Esophagus muscularis mucosa (tissue), 4 donors: Measurements from ENCODE around the gene LCN15. TPM values are rescaled to one million over a fixed set of nuclear protein-coding genes. Genes with fewer than 3 reads are reported as not detected.

Source experiments
- DNase-seq: peaks from one replicate; pipeline ENCODE4 v3.0.0-alpha.2; 2017; ENCODE audit errors: extremely low spot score
- H3K27ac ChIP-seq, 4 donors: fragments of 200-600 bp; sonication (generic); replicated peaks in 1 of 4; 1 replicate in 3 of 4; 2 replicates in 1 of 4; pipeline ENCODE4 v1.5.1; 2016 to 2019; ENCODE audit warnings: mild to moderate bottlenecking in 1 of 4
- H3K27me3 ChIP-seq, 4 donors: fragments of 200-600 bp; sonication (generic); one replicate each; pipeline versions ENCODE4 v1.5.1 to v1.6.0; 2016 to 2019
- H3K36me3 ChIP-seq, 4 donors: fragments of 200-600 bp; sonication (generic); one replicate each; pipeline ENCODE4 v1.5.1; 2016 to 2019
- H3K4me1 ChIP-seq, 4 donors: fragments of 200-600 bp; sonication (generic); one replicate each; pipeline ENCODE4 v1.5.1; 2016 to 2019
- H3K4me3 ChIP-seq, 4 donors: fragments of 200-600 bp; sonication (generic); 1 replicate in 2 of 4; 2 replicates in 2 of 4; pipeline ENCODE4 v1.5.1; 2016 to 2019; ENCODE audit warnings: mild to moderate bottlenecking in 4 of 4, moderate library complexity in 1 of 4
- H3K9me3 ChIP-seq, 4 donors: fragments of 200-600 bp; sonication (generic); 1 replicate in 3 of 4; 2 replicates in 1 of 4; pipeline ENCODE4 v1.5.1; 2016 to 2019
- EP300 ChIP-seq: sonication (generic); formaldehyde crosslinking; IDR thresholded peaks from one replicate; pipeline ENCODE4 v1.6.1; 2017; ENCODE audit warnings: antibody characterized with exemption
- POLR2A ChIP-seq: fragments of 450-650 bp; IDR thresholded peaks from one replicate; pipeline ENCODE4 v1.6.1; 2017; ENCODE audit warnings: antibody characterized with exemption, moderate library complexity, mild to moderate bottlenecking, low read depth
- POLR2AphosphoS5 ChIP-seq, 2 donors: sonication (generic); formaldehyde crosslinking; IDR thresholded peaks; one replicate each; pipeline ENCODE4 v1.6.1; 2017; ENCODE audit warnings: antibody characterized with exemption in 2 of 2
- WGBS: methylation state at CpG from one replicate; pipeline ENCODE4 v1.1.5; 2018; 5-methylcytosine and 5-hydroxymethylcytosine counted together
- intact Hi-C: fragments of 100-400 bp; cut with DNase I; formaldehyde crosslinking; loops from one replicate; pipeline ENCODE4 v1.15.1; 2023
- total RNA-seq, 4 donors: library from RNA; depleted of rRNA; stranded (reverse); fragments of >200 nt; gene quantifications; one replicate each; pipeline versions ENCODE4 v1.1.0 to v1.2.1, GENCODE V29; 2016
- TF ChIP-seq, protein P1 (sequence below), 3 experiments: fragments of 200-600 bp in 2 of 3; fragments of 450-650 bp in 1 of 3; sonication (generic) in 2 of 3; IDR thresholded peaks; one replicate each; pipeline ENCODE4 v1.5.1; 2017 to 2019; ENCODE audit warnings: antibody characterized with exemption in 3 of 3, mild to moderate bottlenecking in 2 of 3, moderate library complexity in 1 of 3

The LCN15 gene
- total RNA-seq, 4 donors from 2014 or later: not detected

DNA sequence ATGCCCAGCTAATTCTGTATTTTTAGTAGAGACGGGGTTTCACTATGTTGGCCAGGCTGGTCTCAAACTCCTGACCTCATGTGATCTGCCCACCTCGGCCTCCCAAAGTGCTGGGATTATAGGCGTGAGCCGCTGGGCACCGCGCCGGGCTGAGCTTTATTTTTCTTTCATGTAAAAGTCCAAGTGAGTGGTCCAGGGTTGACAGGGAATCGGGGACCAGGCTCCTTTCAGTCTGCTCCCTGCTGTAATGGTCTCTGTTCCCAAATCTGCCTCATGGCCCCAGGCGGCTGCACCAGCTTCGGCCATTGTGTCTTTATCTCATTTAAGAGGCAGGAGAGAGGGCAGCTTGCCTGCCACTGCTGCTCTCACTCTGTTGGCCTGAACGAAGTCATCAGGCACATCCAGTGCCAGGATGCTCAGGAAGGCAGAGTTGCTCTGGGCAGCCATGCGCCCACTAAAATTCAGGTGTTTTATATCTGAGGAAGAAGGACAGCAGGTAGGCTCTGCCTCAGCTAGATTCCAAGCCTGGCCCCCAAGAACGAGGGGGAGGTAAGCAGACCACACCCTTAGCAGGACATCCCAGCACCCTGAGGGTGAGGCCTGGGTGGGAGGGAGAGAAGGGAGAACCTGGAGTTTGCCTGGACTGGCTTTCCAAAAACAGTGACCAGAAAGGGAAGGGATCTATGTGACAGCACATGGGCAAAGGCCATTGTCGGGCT lies 30.1 kb upstream of the LCN15 start:
- intact Hi-C loops: no loop called here
- TF ChIP-seq POLR2AphosphoS5 (IDR thresholded peaks at IDR 0.05) (no peak), POLR2A (no peak), EP300 (no peak)
- TF ChIP-seq, protein P1, sequence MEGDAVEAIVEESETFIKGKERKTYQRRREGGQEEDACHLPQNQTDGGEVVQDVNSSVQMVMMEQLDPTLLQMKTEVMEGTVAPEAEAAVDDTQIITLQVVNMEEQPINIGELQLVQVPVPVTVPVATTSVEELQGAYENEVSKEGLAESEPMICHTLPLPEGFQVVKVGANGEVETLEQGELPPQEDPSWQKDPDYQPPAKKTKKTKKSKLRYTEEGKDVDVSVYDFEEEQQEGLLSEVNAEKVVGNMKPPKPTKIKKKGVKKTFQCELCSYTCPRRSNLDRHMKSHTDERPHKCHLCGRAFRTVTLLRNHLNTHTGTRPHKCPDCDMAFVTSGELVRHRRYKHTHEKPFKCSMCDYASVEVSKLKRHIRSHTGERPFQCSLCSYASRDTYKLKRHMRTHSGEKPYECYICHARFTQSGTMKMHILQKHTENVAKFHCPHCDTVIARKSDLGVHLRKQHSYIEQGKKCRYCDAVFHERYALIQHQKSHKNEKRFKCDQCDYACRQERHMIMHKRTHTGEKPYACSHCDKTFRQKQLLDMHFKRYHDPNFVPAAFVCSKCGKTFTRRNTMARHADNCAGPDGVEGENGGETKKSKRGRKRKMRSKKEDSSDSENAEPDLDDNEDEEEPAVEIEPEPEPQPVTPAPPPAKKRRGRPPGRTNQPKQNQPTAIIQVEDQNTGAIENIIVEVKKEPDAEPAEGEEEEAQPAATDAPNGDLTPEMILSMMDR (IDR thresholded peaks at IDR 0.05): no peak
- Histone ChIP-seq H3K4me3 (no peak overlapping the region), H3K27ac (no peak overlapping the region), H3K36me3 (peaks cover 0 to 22% (median 15%) of the 10 kb centered on the region in 4 donors), H3K9me3 (no peaks in the 10 kb centered on the region), H3K27me3 (peaks cover 2 to 36% (median 25%) of the 10 kb centered on the region in 4 donors), H3K4me1 (peaks cover 20 to 38% (median 27%) of the 10 kb centered on the region in 4 donors)
- DNase-seq: no peak
- 91% methylated on average over 13 of the region's 14 CpGs for WGBS

DNA sequence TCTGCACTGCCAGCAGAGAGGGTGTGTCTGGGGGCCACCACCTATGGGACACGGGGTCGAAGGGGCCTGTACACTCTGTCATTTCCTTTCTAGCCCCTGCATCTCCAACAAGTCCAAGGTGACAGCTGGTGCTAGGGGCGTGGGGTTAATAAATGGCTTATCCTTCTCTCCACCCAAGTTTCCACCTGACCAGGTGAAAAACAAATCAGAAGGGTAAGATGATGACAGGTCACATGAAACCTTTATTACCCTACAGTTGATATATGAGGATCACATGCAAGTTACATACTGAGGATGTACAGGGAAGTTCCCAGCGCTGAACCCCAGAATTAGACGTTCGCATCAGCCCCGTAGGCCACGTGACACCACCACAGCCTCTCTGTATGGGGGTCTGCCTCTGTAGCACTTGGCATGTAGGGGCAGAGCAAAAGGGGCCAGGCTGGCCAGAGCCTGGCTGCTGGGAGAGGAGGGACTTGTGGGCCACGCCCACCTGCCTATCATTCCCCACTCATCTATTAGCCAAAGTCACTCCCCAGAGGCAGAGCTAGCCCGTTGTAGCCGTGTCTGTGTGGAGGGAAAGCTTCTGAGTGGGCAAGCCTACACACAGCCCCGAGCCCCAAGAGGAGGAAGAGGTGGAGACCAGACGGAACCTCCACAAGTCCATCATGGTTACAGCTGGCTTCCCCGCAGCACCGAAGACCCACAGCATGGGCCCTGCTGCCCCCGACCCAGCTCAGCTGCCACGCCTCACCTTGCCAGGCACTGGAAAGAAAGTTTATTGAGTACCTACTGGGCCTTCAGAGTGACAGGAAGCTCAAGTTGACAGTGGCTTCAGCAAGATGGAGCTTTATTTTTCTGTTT lies 29.0 kb upstream of the LCN15 start:
- Histone ChIP-seq H3K27me3 (peaks cover 0 to 24% (median 15%) of the 10 kb centered on the region in 4 donors), H3K9me3 (no peaks in the 10 kb centered on the region), H3K27ac (no peak overlapping the region), H3K4me3 (no peak overlapping the region), H3K4me1 (peaks cover 19 to 32% (median 25%) of the 10 kb centered on the region in 4 donors), H3K36me3 (peaks cover 0 to 22% (median 15%) of the 10 kb centered on the region in 4 donors)
- WGBS: 84% methylated on average over 17 of the region's 17 CpGs
- TF ChIP-seq POLR2AphosphoS5 (IDR thresholded peaks at IDR 0.05) (no peak), EP300 (no peak), POLR2A (no peak)
- TF ChIP-seq, protein P1 (IDR thresholded peaks at IDR 0.05): no peak
- intact Hi-C loops: no loop called here
- DNase-seq: no peak

DNA sequence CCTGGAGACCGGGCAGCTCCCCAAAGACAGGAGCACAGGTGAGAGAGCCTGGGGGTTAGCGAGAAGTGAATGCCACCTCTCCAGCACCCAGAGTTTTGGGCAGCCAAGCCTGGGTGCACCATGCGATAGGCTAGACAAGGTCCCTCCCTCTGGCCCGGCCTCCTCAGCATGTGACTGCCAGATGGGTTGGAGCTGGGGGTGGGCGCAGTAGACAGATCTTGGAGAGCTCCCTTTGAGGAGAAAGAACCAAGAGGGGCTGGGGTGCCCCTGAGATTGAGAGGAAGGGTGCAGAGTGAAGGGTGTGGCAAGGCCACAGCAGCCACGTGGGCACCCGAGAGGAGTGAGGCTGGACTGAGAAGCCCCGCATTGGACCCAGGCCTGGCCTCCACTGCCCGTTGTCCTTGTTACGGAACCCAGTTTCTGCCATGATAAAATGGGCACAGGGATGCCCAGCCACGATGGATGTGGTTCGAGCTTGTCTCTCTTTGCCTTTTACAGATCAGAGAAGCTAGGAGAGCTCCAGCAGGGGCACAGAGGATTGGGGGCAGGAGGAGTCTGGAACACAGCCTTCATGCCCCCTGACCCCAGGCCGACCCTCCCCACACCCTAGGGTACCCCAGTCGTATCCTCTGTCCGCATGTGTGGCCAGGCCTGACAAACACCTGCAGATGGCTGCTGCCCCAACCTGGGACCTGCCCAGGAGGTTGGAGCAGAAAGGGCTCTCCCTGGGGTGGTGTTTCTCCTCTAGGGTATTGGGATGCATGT lies 28.2 kb upstream of the LCN15 start:
- Histone ChIP-seq H3K27ac (peak overlapping the region in 1 of 4 donors; percentile 93), H3K9me3 (no peaks in the 10 kb centered on the region), H3K4me1 (peaks cover 22 to 38% (median 31%) of the 10 kb centered on the region in 4 donors), H3K36me3 (peaks cover 0 to 22% (median 15%) of the 10 kb centered on the region in 4 donors), H3K4me3 (peak overlapping the region in 2 of 4 donors; percentile 77 to 80), H3K27me3 (peaks cover 0 to 16% (median 8%) of the 10 kb centered on the region in 4 donors)
- intact Hi-C loops: no loop called here
- TF ChIP-seq POLR2AphosphoS5 (IDR thresholded peaks at IDR 0.05): no peak
- TF ChIP-seq, protein P1 (IDR thresholded peaks at IDR 0.05): no peak
- TF ChIP-seq EP300: no peak
- no peak for TF ChIP-seq POLR2A
- WGBS: 70% methylated on average over 12 of the region's 15 CpGs
- no peak for DNase-seq

DNA sequence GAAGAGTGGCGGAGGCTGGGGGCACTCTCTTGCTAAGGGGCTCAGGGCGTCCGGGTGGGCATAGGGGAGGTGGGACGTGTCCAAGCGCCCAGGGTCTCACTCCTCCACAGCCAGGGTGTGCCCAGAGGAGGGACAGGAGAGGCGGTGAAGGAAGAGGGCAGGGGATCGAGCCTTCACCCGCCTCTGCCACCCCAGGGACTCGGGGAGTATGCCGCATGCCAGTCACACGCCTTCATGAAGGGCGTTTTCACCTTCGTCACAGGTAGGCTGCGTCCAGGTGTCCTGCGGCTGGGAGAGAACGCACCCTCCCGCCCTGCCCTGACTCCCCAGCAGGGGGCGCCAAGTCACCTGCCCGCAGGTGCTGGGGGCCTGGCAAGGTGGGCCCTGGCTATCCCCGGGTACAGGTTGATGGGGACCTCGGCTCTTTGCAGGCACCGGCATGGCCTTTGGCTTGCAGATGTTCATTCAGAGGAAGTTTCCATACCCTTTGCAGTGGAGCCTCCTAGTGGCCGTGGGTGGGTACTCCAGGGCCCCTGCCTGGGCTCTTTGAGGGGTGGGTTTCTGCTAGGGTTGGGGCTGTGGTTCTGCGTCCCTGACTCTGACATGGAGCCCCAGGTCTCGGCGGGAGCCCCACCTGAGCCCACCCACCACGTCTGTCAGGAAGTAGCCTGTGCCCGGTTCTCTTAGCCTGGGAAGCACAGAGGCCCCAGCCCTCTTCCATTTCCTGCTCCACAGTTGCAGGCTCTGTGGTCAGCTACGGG lies 27.4 kb upstream of the LCN15 start:
- WGBS: 7% methylated on average over 17 of the region's 29 CpGs
- peaks cover 22 to 38% (median 33%) of the 10 kb centered on the region in 4 donors for H3K4me1 ChIP-seq

More for the DNA sequence above, 27.4 kb upstream of the LCN15 start:
- peak overlapping the region; percentile 93 to 95 (median 94) for H3K27ac ChIP-seq
- intact Hi-C loops: no loop called here
- H3K27me3 ChIP-seq: peaks cover 0 to 8% (median 7%) of the 10 kb centered on the region in 4 donors
- H3K9me3 ChIP-seq: no peaks in the 10 kb centered on the region
- peaks cover 0 to 22% (median 15%) of the 10 kb centered on the region in 4 donors for H3K36me3 ChIP-seq
- H3K4me3 ChIP-seq: peak overlapping the region; percentile 77 to 80 (median 80)
- TF ChIP-seq POLR2AphosphoS5 (IDR thresholded peaks at IDR 0.05) (no peak), EP300 (no peak), POLR2A (no peak)
- TF ChIP-seq, protein P1 (IDR thresholded peaks at IDR 0.05): peak; percentile 61 to 85 (median 62)
- DNase-seq: no peak
